ENCODE data around the gene APC2.
A peak's percentile ranks its signal among the peaks of the same experiment; 100 is the strongest.

APC2 gene

DNA sequence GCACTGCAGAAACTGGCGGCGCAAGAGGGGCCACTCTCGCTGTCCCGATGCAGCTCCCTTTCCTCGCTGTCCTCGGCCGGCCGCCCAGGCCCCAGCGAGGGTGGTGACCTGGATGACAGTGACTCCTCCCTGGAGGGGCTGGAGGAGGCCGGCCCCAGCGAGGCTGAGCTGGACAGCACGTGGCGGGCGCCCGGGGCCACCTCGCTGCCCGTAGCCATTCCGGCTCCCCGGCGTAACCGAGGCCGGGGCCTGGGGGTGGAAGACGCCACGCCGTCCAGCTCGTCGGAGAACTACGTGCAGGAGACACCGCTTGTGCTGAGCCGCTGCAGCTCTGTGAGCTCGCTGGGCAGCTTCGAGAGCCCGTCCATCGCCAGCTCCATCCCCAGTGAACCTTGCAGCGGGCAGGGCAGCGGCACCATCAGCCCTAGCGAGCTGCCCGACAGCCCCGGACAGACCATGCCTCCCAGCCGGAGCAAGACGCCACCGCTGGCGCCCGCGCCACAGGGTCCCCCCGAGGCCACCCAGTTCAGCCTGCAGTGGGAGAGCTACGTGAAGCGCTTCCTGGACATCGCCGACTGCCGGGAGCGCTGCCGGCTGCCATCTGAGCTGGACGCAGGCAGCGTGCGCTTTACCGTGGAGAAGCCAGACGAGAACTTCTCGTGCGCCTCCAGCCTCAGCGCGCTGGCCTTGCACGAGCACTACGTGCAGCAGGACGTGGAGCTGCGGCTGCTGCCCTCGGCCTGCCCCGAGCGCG is 16.7 kb downstream of the APC2 start:
- Histone ChIP-seq H3K4me3 (ENCODE audit: low read depth in 1 of 2, low read length in 2 of 2) (no peak overlapping the region), H3K9ac (ENCODE audit: low read length) (no peak overlapping the region), H3K27ac (ENCODE audit: low read depth, low read length) (no peak overlapping the region), H3K4me1 (ENCODE audit: insufficient read depth, low read length) (peaks cover 14% of the 10 kb centered on the region), H3K27me3 (ENCODE audit: control insufficient read depth in 1 of 2, insufficient read depth in 2 of 2, low read length in 2 of 2) (peaks cover 8 to 60% of the 10 kb centered on the region in 2 donors), H3K36me3 (ENCODE audit: insufficient read depth, low read length) (no peaks in the 10 kb centered on the region), H3K9me3 (ENCODE audit: low read length) (no peaks in the 10 kb centered on the region)

DNA sequence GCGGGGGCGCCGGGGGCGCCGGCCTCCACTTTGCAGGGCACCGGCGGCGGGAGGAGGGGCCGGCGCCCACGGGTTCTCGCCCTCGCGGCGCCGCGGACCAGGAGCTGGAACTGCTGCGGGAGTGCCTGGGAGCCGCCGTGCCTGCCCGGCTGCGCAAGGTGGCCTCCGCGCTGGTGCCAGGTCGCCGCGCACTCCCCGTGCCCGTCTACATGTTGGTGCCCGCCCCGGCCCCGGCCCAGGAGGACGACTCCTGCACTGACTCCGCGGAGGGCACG is 17.2 kb downstream of the APC2 start:
- Histone ChIP-seq H3K36me3 (ENCODE audit: insufficient read depth, low read length) (no peaks in the 10 kb centered on the region), H3K9ac (ENCODE audit: low read length) (no peak overlapping the region), H3K4me3 (ENCODE audit: low read depth in 1 of 2, low read length in 2 of 2) (no peak overlapping the region), H3K9me3 (ENCODE audit: low read length) (no peaks in the 10 kb centered on the region), H3K27me3 (ENCODE audit: control insufficient read depth in 1 of 2, insufficient read depth in 2 of 2, low read length in 2 of 2) (peaks cover 13 to 65% of the 10 kb centered on the region in 2 donors), H3K27ac (ENCODE audit: low read depth, low read length) (no peak overlapping the region), H3K4me1 (ENCODE audit: insufficient read depth, low read length) (peaks cover 18% of the 10 kb centered on the region)

DNA sequence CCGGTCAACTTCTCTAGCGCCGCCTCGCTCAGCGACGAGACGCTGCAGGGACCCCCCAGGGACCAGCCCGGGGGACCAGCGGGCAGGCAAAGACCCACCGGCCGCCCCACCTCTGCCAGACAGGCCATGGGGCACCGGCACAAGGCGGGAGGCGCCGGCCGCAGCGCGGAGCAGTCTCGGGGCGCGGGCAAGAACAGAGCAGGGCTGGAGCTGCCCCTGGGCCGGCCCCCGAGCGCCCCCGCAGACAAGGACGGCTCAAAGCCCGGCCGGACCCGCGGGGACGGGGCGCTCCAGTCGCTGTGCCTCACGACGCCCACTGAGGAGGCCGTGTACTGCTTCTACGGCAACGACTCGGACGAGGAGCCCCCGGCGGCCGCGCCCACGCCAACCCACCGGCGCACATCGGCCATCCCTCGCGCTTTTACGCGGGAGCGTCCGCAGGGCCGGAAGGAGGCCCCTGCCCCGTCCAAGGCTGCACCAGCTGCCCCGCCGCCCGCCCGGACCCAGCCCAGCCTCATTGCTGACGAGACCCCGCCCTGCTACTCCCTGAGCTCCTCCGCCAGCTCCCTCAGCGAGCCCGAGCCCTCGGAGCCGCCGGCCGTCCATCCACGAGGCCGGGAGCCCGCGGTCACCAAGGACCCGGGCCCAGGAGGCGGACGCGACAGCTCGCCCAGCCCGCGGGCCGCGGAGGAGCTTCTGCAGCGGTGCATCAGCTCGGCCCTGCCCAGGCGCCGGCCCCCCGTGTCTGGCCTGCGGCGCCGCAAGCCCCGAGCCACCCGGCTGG is 17.8 kb downstream of the APC2 start:
- Histone ChIP-seq H3K27ac (ENCODE audit: low read depth, low read length) (no peak overlapping the region), H3K36me3 (ENCODE audit: insufficient read depth, low read length) (no peaks in the 10 kb centered on the region), H3K27me3 (ENCODE audit: control insufficient read depth in 1 of 2, insufficient read depth in 2 of 2, low read length in 2 of 2) (peaks cover 18 to 70% of the 10 kb centered on the region in 2 donors), H3K9me3 (ENCODE audit: low read length) (no peaks in the 10 kb centered on the region), H3K9ac (ENCODE audit: low read length) (no peak overlapping the region), H3K4me1 (ENCODE audit: insufficient read depth, low read length) (peaks cover 18% of the 10 kb centered on the region), H3K4me3 (ENCODE audit: low read depth in 1 of 2, low read length in 2 of 2) (no peak overlapping the region)

DNA sequence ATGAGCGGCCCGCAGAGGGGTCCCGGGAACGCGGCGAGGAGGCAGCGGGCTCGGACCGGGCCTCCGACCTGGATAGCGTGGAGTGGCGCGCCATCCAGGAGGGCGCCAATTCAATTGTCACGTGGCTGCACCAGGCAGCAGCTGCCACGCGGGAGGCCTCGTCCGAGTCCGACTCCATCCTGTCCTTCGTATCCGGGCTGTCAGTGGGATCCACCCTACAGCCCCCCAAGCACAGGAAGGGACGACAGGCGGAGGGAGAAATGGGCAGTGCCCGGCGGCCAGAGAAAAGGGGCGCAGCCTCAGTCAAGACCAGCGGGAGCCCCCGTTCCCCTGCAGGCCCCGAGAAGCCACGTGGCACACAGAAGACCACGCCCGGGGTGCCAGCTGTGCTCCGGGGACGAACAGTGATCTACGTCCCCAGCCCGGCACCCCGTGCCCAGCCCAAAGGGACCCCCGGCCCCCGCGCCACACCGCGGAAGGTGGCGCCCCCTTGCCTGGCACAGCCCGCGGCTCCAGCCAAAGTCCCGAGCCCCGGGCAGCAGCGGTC is 18.4 kb downstream of the APC2 start:
- Histone ChIP-seq H3K27ac (ENCODE audit: low read depth, low read length) (no peak overlapping the region), H3K36me3 (ENCODE audit: insufficient read depth, low read length) (no peaks in the 10 kb centered on the region), H3K27me3 (ENCODE audit: control insufficient read depth in 1 of 2, insufficient read depth in 2 of 2, low read length in 2 of 2) (peaks cover 25 to 77% of the 10 kb centered on the region in 2 donors), H3K9ac (ENCODE audit: low read length) (no peak overlapping the region), H3K9me3 (ENCODE audit: low read length) (no peaks in the 10 kb centered on the region), H3K4me3 (ENCODE audit: low read depth in 1 of 2, low read length in 2 of 2) (no peak overlapping the region), H3K4me1 (ENCODE audit: insufficient read depth, low read length) (peaks cover 18% of the 10 kb centered on the region)

DNA sequence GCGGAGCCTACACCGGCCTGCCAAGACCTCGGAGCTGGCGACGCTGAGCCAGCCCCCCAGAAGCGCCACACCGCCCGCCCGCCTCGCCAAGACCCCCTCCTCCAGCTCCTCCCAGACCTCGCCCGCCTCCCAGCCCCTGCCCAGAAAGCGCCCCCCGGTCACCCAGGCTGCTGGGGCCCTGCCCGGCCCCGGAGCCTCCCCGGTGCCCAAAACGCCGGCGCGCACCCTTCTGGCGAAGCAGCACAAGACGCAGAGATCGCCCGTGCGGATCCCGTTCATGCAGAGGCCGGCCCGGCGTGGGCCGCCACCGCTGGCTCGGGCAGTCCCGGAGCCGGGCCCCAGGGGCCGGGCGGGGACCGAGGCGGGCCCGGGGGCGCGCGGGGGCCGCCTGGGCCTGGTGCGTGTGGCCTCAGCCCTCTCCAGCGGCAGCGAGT is 18.9 kb downstream of the APC2 start:
- Histone ChIP-seq H3K9me3 (ENCODE audit: low read length) (no peaks in the 10 kb centered on the region), H3K4me1 (ENCODE audit: insufficient read depth, low read length) (peaks cover 18% of the 10 kb centered on the region), H3K27ac (ENCODE audit: low read depth, low read length) (no peak overlapping the region), H3K4me3 (ENCODE audit: low read depth in 1 of 2, low read length in 2 of 2) (no peak overlapping the region), H3K36me3 (ENCODE audit: insufficient read depth, low read length) (no peaks in the 10 kb centered on the region), H3K9ac (ENCODE audit: low read length) (no peak overlapping the region), H3K27me3 (ENCODE audit: control insufficient read depth in 1 of 2, insufficient read depth in 2 of 2, low read length in 2 of 2) (peaks cover 28 to 82% of the 10 kb centered on the region in 2 donors)

DNA sequence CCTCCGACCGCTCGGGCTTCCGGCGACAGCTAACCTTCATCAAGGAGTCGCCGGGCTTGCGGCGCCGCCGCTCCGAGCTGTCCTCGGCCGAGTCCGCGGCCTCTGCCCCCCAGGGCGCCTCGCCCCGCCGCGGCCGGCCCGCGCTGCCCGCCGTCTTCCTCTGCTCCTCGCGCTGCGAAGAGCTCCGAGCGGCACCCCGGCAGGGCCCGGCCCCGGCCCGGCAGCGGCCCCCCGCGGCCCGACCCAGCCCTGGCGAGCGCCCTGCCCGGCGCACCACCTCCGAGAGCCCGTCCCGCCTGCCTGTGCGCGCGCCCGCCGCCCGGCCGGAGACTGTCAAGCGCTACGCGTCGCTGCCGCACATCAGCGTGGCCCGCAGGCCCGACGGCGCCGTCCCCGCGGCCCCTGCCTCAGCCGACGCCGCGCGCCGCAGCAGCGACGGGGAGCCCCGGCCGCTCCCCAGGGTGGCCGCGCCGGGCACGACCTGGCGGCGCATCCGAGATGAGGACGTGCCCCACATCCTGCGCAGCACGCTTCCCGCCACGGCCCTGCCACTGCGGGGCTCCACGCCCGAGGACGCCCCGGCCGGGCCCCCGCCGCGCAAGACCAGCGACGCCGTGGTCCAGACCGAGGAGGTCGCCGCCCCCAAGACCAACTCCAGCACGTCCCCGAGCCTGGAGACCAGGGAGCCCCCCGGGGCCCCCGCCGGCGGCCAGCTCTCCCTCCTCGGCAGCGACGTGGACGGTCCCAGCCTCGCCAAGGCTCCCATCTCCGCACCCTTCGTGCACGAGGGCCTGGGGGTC is 19.5 kb downstream of the APC2 start:
- H3K27ac ChIP-seq (ENCODE audit: low read depth, low read length): no peak overlapping the region
- no peaks in the 10 kb centered on the region for H3K36me3 ChIP-seq (ENCODE audit: insufficient read depth, low read length)
- no peaks in the 10 kb centered on the region for H3K9me3 ChIP-seq (ENCODE audit: low read length)
- H3K27me3 ChIP-seq (ENCODE audit: control insufficient read depth in 1 of 2, insufficient read depth in 2 of 2, low read length in 2 of 2): peaks cover 28 to 88% of the 10 kb centered on the region in 2 donors
- peaks cover 18% of the 10 kb centered on the region for H3K4me1 ChIP-seq (ENCODE audit: insufficient read depth, low read length)
- no peak overlapping the region for H3K9ac ChIP-seq (ENCODE audit: low read length)
- H3K4me3 ChIP-seq (ENCODE audit: low read depth in 1 of 2, low read length in 2 of 2): no peak overlapping the region

DNA sequence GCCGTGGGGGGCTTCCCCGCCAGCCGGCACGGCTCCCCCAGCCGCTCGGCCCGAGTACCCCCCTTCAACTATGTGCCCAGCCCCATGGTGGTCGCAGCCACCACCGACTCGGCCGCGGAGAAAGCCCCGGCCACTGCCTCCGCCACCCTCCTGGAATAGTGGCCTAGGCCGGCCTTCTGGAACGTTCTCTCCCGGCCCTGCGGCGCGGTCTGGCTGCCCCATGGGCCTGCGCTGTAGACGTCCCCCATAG is 20.1 kb downstream of the APC2 start:
- Histone ChIP-seq H3K4me3 (ENCODE audit: low read depth in 1 of 2, low read length in 2 of 2) (peak overlapping the region in 1 of 2 donors; percentile 31), H3K9ac (ENCODE audit: low read length) (no peak overlapping the region), H3K9me3 (ENCODE audit: low read length) (no peaks in the 10 kb centered on the region), H3K27ac (ENCODE audit: low read depth, low read length) (no peak overlapping the region), H3K36me3 (ENCODE audit: insufficient read depth, low read length) (no peaks in the 10 kb centered on the region), H3K4me1 (ENCODE audit: insufficient read depth, low read length) (peaks cover 18% of the 10 kb centered on the region), H3K27me3 (ENCODE audit: control insufficient read depth in 1 of 2, insufficient read depth in 2 of 2, low read length in 2 of 2) (peaks cover 28 to 88% of the 10 kb centered on the region in 2 donors)

DNA sequence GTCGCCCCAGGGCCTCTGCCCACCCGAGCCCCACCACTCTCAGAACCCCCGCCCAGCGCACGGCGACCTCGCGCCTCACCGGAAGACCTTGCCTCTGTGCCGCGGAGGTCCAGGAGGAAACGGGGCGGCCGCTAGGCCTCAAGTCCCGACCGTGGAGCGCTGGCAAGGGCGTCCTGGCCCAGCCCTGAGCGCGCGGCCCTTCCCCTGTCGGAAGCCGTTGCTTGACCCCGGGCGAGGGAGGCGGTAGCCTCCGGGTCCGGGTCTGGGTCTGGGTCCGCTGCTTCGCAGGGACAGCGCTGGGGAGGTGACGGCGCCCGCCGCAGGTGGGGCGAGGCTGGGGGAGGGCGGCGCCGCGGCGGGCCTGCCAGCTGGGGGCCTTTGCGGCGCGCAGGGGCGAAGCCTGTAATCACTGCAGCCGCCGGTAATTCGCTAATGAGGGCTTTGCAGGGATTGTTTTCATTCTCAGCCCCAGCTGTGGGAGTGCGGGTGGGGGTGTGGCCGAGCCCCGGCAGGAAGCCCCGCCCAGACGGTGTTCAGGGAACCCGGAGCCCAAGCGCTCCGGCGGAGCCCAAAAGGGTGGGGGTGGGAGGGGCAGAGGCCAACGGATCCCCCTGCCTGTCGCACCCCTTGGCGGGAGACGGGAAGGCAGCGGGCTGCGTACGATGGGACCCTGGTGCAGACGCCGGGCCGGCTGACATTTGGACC is 20.5 kb downstream of the APC2 start:
- H3K36me3 ChIP-seq (ENCODE audit: insufficient read depth, low read length): no peaks in the 10 kb centered on the region
- H3K27me3 ChIP-seq (ENCODE audit: control insufficient read depth in 1 of 2, insufficient read depth in 2 of 2, low read length in 2 of 2): peaks cover 28 to 83% of the 10 kb centered on the region in 2 donors
- no peak overlapping the region for H3K9ac ChIP-seq (ENCODE audit: low read length)
- peaks cover 18% of the 10 kb centered on the region for H3K4me1 ChIP-seq (ENCODE audit: insufficient read depth, low read length)
- H3K9me3 ChIP-seq (ENCODE audit: low read length): no peaks in the 10 kb centered on the region
- H3K4me3 ChIP-seq (ENCODE audit: low read depth in 1 of 2, low read length in 2 of 2): peak overlapping the region in 1 of 2 donors; percentile 31
- H3K27ac ChIP-seq (ENCODE audit: low read depth, low read length): no peak overlapping the region

DNA sequence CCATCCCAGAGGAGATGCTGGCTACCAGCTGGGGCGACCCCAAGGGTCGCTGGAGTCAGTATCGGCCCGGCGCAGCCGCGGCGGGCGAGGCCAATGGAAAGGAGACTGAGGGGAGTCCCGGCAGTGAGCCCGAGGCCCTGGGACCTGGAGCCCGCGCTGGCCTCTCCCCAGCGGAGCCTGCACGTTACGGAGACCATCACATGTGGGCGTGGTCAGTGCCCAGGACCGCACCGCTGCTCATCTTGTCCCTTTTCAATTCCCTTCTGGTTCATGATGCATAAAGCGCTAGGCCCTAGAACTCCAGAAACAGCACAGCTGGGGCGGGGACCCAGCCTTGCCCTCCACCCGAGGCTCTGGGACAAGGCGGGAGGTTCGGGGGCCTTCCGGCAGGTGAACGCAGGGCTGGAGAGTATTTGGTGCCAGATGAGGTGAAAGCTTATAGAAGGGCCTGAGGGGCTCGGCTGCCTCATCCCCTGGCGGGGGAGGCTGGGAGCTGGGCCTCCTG is 21.1 kb downstream of the APC2 start:
- no peak overlapping the region for H3K9ac ChIP-seq (ENCODE audit: low read length)
- H3K36me3 ChIP-seq (ENCODE audit: insufficient read depth, low read length): peaks cover 3% of the 10 kb centered on the region
- H3K27ac ChIP-seq (ENCODE audit: low read depth, low read length): no peak overlapping the region
- no peaks in the 10 kb centered on the region for H3K9me3 ChIP-seq (ENCODE audit: low read length)
- peaks cover 28 to 77% of the 10 kb centered on the region in 2 donors for H3K27me3 ChIP-seq (ENCODE audit: control insufficient read depth in 1 of 2, insufficient read depth in 2 of 2, low read length in 2 of 2)
- H3K4me3 ChIP-seq (ENCODE audit: low read depth in 1 of 2, low read length in 2 of 2): peak overlapping the region in 1 of 2 donors; percentile 6
- H3K4me1 ChIP-seq (ENCODE audit: insufficient read depth, low read length): peaks cover 18% of the 10 kb centered on the region

DNA sequence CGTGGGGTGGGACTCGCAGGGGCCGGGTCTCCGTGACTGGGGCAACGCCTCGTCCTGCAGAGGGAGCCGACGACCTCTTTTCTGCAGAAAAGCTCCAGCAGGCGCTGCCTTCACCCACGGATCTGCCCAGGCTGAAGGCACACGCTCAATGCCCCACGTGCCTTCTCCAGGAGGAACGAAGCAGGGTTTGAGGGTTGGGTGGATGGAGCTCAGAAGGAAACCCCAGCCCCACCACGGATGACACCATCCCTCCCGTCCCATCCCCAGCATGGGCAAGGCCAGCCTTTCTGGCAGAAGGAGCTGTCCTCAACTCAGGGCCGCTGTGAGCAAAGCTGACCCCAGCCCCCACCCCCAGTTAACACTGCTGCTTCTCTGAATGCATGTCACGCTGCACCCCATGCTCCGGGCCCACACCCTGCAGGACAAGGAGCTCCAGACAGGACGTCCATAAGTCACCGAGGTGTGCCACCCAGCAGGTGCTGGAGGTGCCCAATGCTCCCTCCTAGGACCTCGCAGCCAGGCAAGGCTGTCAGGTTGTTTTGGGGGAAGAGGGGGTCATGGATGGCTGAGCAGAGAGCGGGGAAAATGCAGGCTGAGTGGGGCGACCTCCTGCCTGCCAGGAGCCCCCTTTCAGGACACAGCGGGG is 21.7 kb downstream of the APC2 start:
- Histone ChIP-seq H3K27me3 (ENCODE audit: control insufficient read depth in 1 of 2, insufficient read depth in 2 of 2, low read length in 2 of 2) (peaks cover 28 to 71% of the 10 kb centered on the region in 2 donors), H3K27ac (ENCODE audit: low read depth, low read length) (no peak overlapping the region), H3K4me3 (ENCODE audit: low read depth in 1 of 2, low read length in 2 of 2) (no peak overlapping the region), H3K36me3 (ENCODE audit: insufficient read depth, low read length) (peaks cover 5% of the 10 kb centered on the region), H3K4me1 (ENCODE audit: insufficient read depth, low read length) (peaks cover 18% of the 10 kb centered on the region), H3K9ac (ENCODE audit: low read length) (no peak overlapping the region), H3K9me3 (ENCODE audit: low read length) (no peaks in the 10 kb centered on the region)
